Omental fat pad (tissue), 4 donors: Measurements from ENCODE around the gene NDUFAF3. TPM values are rescaled to one million over a fixed set of nuclear protein-coding genes. Genes with fewer than 3 reads are reported as not detected.
"Not testable (repeated sequence)": the region's sequence is repeated elsewhere in the genome, so short reads cannot be mapped to it uniquely, and the experiment has no call there.

ENCODE experiments used
- ATAC-seq: fragments of 150-250 bp; one replicate; pipeline ENCODE4 v1.9.1; 2016; ENCODE audit warnings: mild to moderate bottlenecking, moderate library complexity; ENCODE audit not compliant: low FRiP score
- DNase-seq: peaks from one replicate; pipeline ENCODE4 v3.0.0-alpha.2; 2019; ENCODE audit warnings: low spot score
- CTCF ChIP-seq, 3 donors: fragments of 450-650 bp; IDR thresholded peaks; one replicate each; pipeline ENCODE4 v1.5.1; 2016 to 2017; ENCODE audit warnings: antibody characterized with exemption in 3 of 3, mild to moderate bottlenecking in 3 of 3, moderate library complexity in 2 of 3
- total RNA-seq, 4 donors: library from RNA; depleted of rRNA; stranded (reverse); fragments of >200 nt; gene quantifications; one replicate each; pipeline ENCODE4 v1.1.0, GENCODE V29; 2016

NDUFAF3 gene
- total RNA-seq, 4 donors from 2014 or later = 108 to 175 (median 140) TPM

DNA sequence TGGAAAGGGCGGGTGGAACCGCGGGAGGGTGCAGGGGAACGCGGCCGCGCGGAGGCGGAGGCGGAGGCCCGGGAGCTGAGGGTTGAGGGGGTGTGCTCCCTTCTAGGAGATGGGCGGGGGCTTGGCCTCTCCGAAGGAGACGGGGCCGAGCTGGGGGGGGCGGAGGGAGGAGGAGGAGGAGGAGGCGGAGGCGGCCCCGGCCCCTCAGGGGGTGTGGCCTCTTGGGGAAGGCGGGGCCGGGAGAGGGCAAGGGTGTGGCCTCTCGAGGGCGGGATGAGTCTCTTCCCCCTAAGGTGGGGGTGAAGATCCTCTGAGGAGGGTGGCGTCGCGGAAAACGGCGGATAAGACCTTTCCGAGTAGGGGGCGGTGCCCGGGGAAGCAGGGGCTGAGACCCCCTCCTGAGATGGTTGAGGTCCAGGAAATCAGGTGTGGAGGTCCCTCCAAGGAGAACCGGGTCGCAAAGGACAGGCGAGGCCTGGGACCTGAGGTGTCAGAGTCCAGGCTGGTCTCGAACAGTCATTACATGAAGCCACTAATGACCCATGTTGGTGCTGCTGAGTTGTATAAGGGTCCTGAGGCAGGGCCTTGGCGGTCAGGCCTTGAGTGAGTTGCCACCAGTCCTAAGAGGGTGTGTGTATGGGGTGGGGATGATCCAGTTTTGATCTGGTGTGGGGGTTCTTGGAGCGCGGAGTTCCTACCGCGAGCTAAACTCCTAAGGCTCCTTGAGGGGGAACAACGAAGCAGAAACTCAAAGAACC is 14.0 kb upstream of the NDUFAF3 start:
- peak; percentile 72 for ATAC-seq
- no peak for DNase-seq
- TF ChIP-seq CTCF (IDR thresholded peaks at IDR 0.05) = no peak

DNA sequence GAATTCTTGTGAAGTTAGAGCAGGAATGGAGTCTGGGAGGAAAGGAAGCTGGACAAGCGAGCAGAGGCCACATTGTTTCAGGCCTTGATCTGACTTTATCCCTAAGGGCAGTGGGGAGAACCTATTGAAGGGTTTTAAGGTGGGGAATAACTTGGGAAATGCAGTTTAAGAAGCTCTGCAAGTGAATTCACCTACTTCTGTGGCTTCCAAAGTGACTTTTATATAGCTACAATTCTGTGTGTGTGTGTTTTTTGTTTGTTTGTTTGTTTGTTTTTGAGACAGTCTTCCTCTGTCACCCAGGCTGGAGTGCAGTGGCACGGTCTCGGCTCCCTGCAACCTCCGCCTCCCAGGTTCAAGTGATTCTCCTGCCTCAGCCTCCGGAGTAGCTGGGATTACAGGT is 13.3 kb upstream of the NDUFAF3 start:
- not testable (repeated sequence) for ATAC-seq, DNase-seq

- no peak for ATAC-seq
- TF ChIP-seq CTCF (IDR thresholded peaks at IDR 0.05) = no peak
- DNase-seq = no peak
These were observed 12.5 kb upstream of the NDUFAF3 start for GRCh38 chr3:49009396-49009795.

GRCh38 chr3:49012441-49013017 is 9.4 kb upstream of the NDUFAF3 start:
- ATAC-seq = no peak
- DNase-seq = no peak
- no peak for TF ChIP-seq CTCF (IDR thresholded peaks at IDR 0.05)

DNA sequence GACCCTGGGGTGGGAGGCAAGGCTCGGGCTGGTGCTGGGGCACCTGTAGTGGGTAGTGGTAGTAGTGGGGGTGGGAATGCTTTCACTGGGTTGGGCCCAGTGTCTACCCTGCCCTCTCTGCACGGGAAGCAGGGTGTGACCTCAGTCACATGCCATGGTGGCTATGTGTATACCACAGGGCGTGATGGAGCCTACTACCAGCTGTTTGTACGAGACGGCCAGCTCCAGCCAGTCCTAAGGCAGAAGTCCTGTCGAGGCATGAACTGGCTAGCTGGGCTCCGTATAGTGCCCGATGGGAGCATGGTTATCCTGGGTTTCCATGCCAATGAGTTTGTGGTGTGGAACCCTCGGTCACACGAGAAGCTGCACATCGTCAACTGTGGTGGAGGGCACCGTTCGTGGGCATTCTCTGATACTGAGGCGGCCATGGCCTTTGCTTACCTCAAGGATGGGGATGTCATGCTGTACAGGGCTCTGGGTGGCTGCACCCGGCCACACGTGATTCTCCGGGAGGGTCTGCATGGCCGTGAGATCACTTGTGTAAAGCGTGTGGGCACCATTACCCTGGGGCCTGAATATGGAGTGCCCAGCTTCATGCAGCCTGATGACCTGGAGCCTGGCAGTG is 8.7 kb upstream of the NDUFAF3 start:
- no peak for ATAC-seq

DNA sequence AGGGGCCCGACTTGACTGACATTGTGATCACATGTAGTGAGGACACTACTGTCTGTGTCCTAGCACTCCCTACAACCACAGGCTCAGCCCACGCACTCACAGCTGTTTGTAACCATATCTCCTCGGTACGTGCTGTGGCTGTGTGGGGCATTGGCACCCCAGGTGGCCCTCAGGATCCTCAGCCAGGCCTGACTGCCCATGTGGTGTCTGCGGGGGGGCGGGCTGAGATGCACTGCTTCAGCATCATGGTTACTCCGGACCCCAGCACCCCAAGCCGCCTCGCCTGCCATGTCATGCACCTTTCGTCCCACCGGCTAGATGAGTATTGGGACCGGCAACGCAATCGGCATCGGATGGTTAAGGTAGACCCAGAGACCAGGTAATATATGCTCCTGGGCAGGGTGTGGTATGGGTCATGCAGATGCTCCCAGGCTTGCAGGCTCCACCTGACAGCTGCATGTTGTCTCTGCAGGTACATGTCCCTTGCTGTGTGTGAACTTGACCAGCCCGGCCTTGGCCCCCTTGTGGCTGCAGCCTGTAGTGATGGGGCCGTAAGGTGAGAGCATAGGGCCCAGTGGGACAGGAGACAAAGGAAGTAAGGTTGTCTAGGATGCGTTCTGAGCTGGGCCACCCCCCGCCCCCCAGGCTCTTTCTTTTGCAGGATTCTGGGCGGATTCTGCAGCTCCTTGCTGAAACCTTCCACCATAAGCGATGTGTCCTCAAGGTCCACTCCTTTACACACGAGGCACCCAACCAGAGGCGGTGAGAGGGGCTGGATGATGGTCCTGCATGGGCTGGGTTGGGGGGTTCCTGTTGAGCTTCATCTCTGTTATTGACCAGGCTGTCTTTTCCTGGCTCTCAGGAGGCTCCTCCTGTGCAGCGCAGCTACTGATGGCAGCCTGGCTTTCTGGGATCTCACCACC is 7.9 kb upstream of the NDUFAF3 start:
- no peak for TF ChIP-seq CTCF (IDR thresholded peaks at IDR 0.05)
- DNase-seq = no peak
- no peak for ATAC-seq

More for the DNA sequence above, 8.7 kb upstream of the NDUFAF3 start:
- TF ChIP-seq CTCF (IDR thresholded peaks at IDR 0.05) = no peak
- no peak for DNase-seq

GRCh38 chr3:49015072-49015471 is 6.8 kb upstream of the NDUFAF3 start:
- TF ChIP-seq CTCF (IDR thresholded peaks at IDR 0.05) = no peak
- ATAC-seq = no peak
- DNase-seq = no peak
